Measurements from ENCODE around the gene ARHGEF4.

ARHGEF4 gene

GRCh38 chr2:130870779-130871178, 34.1 kb downstream of the ARHGEF4 start:
- TF ChIP-seq, protein P1, sequence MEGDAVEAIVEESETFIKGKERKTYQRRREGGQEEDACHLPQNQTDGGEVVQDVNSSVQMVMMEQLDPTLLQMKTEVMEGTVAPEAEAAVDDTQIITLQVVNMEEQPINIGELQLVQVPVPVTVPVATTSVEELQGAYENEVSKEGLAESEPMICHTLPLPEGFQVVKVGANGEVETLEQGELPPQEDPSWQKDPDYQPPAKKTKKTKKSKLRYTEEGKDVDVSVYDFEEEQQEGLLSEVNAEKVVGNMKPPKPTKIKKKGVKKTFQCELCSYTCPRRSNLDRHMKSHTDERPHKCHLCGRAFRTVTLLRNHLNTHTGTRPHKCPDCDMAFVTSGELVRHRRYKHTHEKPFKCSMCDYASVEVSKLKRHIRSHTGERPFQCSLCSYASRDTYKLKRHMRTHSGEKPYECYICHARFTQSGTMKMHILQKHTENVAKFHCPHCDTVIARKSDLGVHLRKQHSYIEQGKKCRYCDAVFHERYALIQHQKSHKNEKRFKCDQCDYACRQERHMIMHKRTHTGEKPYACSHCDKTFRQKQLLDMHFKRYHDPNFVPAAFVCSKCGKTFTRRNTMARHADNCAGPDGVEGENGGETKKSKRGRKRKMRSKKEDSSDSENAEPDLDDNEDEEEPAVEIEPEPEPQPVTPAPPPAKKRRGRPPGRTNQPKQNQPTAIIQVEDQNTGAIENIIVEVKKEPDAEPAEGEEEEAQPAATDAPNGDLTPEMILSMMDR (IDR thresholded peaks at IDR 0.05), result no peak

DNA sequence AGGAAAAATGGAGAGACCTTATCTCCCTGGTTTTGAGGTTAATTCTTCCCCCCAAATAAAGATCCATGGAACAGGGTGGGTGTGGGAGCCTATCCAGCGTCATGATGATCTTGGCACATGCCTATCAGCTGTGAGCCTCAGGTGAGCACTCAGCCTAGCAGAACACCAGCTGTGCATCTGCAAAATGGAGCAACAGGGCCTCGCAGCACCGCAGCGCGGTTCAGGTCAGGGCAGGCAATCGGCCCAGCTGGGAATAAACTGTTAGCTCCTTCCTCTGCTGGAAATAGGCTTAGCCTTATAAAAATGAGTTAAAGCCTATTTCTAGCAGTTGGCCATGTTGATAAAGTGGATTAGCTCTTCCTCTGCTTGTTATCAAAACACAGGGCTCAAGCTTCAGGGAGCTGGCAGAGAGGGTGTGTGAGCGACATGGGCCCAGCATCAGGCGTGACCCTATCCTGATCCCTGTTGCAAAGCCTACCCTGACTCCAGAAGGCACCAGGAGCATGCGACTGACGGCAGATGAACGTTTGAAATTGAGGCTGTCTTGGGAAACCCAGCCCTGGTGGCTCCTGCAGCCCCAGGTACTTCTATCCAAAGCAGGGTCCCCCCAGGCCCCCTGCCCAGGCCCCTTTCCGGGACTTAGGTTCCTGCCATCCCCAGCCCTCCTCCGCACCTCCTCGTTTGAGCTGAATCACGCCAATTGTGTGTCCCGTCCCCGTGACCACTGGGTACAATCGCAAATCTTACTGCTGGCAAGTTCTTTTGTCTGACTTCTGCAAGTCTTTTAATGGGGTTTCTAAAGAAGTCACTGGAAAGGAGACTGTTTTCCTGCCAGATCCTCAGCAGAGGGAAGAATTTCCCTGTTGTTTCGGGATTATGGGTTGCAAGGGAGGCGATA, 35.4 kb downstream of the ARHGEF4 start:
- TF ChIP-seq, protein P1 (IDR thresholded peaks at IDR 0.05), result no peak

- TF ChIP-seq, protein P1 (IDR thresholded peaks at IDR 0.05), result no peak
Observed at GRCh38 chr2:130872741-130873125, 36.0 kb downstream of the ARHGEF4 start.

GRCh38 chr2:130873700-130874346, 37.1 kb downstream of the ARHGEF4 start:
- TF ChIP-seq, protein P1 (IDR thresholded peaks at IDR 0.05), result peak; percentile 54

DNA sequence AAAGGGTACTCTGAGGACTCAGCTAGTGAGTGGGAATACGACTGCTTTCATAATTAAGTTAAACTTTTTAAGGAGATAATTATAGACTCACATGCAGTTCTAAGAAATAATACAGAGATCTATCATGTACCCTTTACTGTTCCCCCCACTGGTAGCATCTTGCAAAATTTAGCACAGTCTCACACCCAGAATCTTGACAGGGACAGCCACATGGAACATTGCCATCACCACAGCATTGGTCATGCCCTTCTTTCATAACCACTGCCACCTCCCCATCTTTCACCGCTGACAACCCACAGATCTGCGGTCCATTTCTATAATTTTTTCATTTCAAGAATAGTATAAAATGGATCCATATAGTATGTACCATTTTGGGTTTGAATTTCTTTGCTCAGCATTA, 37.8 kb downstream of the ARHGEF4 start:
- TF ChIP-seq, protein P1 (IDR thresholded peaks at IDR 0.05), result no peak

- TF ChIP-seq, protein P1 (IDR thresholded peaks at IDR 0.05), result no peak
Observed at GRCh38 chr2:130875935-130876334, 39.2 kb downstream of the ARHGEF4 start.

GRCh38 chr2:130877258-130877657, 40.5 kb downstream of the ARHGEF4 start:
- TF ChIP-seq, protein P1 (IDR thresholded peaks at IDR 0.05), result no peak

Measured in LNCAP (cell line).